ENCODE measurements around the gene KBTBD2. TPM values are rescaled to one million over a fixed set of nuclear protein-coding genes. Genes with fewer than 3 reads are reported as not detected.
"Not testable (repeated sequence)": the region's sequence is repeated elsewhere in the genome, so short reads cannot be mapped to it uniquely, and the experiment has no call there.

Gene KBTBD2
- total and polyA plus RNA-seq, 2 experiments from 2014 or later = 11.6 to 34.9 TPM

DNA sequence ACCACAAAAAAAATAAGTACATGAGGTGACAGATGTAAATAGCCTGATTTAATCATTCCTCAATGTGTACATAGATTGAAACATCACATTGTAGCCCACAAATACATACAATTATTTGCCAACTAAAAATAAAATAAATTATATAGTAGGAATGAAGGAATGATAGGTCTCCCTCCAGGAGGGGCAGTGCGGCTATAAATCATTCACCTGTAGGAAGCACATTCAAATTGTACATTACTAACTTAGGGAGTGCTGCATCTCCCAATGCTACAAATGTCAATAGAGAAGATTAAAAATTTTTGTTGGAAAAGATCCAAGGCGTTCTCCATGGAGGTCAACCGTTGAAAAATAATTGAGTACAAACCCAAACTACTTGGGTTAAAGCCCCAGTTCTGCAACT, 4.2 kb downstream of the KBTBD2 start (continued):
- no peak for TF ChIP-seq EZH2phosphoT487 (IDR thresholded peaks at IDR 0.05; ENCODE audit: unreplicated experiment)
- TF ChIP-seq POLR2AphosphoS5 (IDR thresholded peaks at IDR 0.05; ENCODE audit: low read depth) = no peak
- TF ChIP-seq, protein P1, sequence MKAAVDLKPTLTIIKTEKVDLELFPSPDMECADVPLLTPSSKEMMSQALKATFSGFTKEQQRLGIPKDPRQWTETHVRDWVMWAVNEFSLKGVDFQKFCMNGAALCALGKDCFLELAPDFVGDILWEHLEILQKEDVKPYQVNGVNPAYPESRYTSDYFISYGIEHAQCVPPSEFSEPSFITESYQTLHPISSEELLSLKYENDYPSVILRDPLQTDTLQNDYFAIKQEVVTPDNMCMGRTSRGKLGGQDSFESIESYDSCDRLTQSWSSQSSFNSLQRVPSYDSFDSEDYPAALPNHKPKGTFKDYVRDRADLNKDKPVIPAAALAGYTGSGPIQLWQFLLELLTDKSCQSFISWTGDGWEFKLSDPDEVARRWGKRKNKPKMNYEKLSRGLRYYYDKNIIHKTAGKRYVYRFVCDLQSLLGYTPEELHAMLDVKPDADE (IDR thresholded peaks at IDR 0.05) = no peak
- TF ChIP-seq JUNB (IDR thresholded peaks at IDR 0.05; ENCODE audit: unreplicated experiment) = no peak
- no peak for TF ChIP-seq NANOG (IDR thresholded peaks at IDR 0.05; ENCODE audit: borderline replicate concordance)
- no peak for TF ChIP-seq ZNF331 (CRISPR knock-in tag; IDR thresholded peaks at IDR 0.05; ENCODE audit: low read depth)
- TF ChIP-seq ZNF114 (CRISPR knock-in tag; IDR thresholded peaks at IDR 0.05) = no peak

DNA sequence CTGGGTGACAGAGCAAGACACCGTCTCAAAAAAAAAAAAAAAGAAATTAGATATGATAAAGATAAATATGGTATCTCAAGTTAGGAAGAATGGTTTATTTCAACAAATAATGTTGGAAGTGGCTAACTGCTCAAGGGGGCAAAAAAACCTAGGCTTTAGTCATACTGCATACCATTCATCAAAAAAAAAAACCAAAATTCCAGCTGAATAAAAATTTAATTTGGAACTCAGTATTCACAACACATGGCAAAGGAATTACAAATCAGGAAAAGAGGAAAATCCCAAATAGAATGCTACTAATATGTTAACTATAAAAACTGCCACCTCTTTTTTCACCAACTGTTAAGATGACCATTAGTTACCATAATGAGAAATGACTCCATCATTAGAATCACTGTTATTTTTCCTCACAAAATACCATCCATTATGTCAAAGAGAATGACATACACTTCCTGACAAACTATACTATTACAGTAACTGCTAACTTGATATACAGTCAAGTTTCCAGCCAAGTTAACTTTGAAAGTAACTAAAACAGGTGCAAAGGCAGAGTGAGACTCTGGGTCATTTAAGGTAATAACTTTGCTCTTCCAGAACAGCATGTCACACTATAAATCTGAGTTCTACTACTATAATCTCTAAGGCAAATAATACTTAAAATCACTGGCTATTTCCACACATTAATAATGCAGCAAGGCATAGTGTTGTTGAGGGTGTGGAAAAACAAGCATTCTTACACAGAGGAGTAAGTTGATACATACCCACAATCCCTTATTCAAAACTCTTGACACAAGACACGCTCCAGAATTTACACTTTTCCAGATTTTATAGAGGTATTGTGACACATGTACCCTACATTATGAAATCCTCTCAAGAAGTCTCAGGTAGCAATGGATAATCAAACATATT, 10.2 kb downstream of the KBTBD2 start:
- Mint-ChIP-seq H3K27ac (no peak overlapping the region), H3K36me3 (ENCODE audit: low read depth) (peaks cover 5% of the 10 kb centered on the region; the same call in 2 of the 3 replicates), H3K9me3 (no peaks in the 10 kb centered on the region), H3K4me1 (peaks cover 8% of the 10 kb centered on the region; the same call in 2 of the 3 replicates), H3K27me3 (ENCODE audit: insufficient read depth, low read depth, poor library complexity) (peaks cover 3% of the 10 kb centered on the region), H3K4me3 (no peak overlapping the region)
- no peak for TF ChIP-seq ZNF114 (CRISPR knock-in tag; IDR thresholded peaks at IDR 0.05)
- TF ChIP-seq, protein P2, sequence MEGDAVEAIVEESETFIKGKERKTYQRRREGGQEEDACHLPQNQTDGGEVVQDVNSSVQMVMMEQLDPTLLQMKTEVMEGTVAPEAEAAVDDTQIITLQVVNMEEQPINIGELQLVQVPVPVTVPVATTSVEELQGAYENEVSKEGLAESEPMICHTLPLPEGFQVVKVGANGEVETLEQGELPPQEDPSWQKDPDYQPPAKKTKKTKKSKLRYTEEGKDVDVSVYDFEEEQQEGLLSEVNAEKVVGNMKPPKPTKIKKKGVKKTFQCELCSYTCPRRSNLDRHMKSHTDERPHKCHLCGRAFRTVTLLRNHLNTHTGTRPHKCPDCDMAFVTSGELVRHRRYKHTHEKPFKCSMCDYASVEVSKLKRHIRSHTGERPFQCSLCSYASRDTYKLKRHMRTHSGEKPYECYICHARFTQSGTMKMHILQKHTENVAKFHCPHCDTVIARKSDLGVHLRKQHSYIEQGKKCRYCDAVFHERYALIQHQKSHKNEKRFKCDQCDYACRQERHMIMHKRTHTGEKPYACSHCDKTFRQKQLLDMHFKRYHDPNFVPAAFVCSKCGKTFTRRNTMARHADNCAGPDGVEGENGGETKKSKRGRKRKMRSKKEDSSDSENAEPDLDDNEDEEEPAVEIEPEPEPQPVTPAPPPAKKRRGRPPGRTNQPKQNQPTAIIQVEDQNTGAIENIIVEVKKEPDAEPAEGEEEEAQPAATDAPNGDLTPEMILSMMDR (conservative IDR thresholded peaks at IDR 0.05; ENCODE audit: low read depth in 2 of 2) = no peak
- H3K79me2 ChIP-seq (replicated peaks; ENCODE audit: insufficient read depth) = peaks cover 96% of the 10 kb centered on the region
- DNase-seq (ENCODE audit: low spot score) (no peak), ATAC-seq (no peak)
- no peaks in the 10 kb centered on the region for H3K4me1 ChIP-seq (ENCODE audit: insufficient read depth)
- H3F3A ChIP-seq (replicated peaks; ENCODE audit: low read depth) = no peaks in the 10 kb centered on the region
- no peaks in the 10 kb centered on the region for H3K27me3 ChIP-seq (ENCODE audit: insufficient read depth)
- H4K20me1 ChIP-seq (replicated peaks; ENCODE audit: insufficient read depth) = peaks cover 52% of the 10 kb centered on the region
- H3K36me3 ChIP-seq (ENCODE audit: insufficient read depth) = no peaks in the 10 kb centered on the region
- H3K4me2 ChIP-seq = no peak overlapping the region
- H3K9me2 ChIP-seq (ENCODE audit: insufficient read depth) = no peaks in the 10 kb centered on the region
- H3K27ac ChIP-seq (ENCODE audit: low read depth) = no peak overlapping the region
- no peak overlapping the region for H3K4me3 ChIP-seq
- no peak overlapping the region for H2AFZ ChIP-seq

DNA sequence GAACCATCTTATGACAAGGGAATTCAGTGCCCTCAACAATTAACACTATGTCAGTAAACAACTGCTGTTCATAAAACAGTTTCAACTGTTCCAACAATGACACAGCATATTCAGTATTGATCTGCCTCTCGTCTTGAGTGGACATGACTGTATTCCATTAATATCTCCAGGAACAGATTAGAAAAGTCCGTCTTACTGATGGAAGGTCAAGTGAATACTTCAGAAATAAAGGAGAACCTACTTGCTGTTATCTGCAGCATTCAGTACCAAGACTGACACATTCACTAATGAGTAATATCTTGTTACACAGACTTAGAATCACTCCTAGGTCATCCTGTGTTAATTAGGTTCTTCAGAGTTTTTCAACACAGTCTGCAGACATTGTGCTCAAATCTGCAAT, 12.1 kb downstream of the KBTBD2 start:
- H4K20me1 ChIP-seq (replicated peaks; ENCODE audit: insufficient read depth) = peaks cover 43% of the 10 kb centered on the region
- Mint-ChIP-seq H3K27ac (peak overlapping the region; percentile 25; the same call in 1 of the 2 replicates), H3K4me1 (peaks cover 12% of the 10 kb centered on the region), H3K4me3 (no peak overlapping the region), H3K36me3 (ENCODE audit: low read depth) (peaks cover 12% of the 10 kb centered on the region), H3K9me3 (no peaks in the 10 kb centered on the region), H3K27me3 (ENCODE audit: insufficient read depth, low read depth, poor library complexity) (peaks cover 3% of the 10 kb centered on the region)
- DNase-seq (ENCODE audit: low spot score) (no peak), ATAC-seq (no peak)
- no peak overlapping the region for H2AFZ ChIP-seq
- no peak overlapping the region for H3K4me3 ChIP-seq
- H3F3A ChIP-seq (replicated peaks; ENCODE audit: low read depth) = no peaks in the 10 kb centered on the region
- no peak overlapping the region for H3K4me2 ChIP-seq
- TF ChIP-seq EZH2phosphoT487 (IDR thresholded peaks at IDR 0.05; ENCODE audit: unreplicated experiment) (no peak), NANOG (IDR thresholded peaks at IDR 0.05; ENCODE audit: borderline replicate concordance) (no peak)
- H3K27me3 ChIP-seq (ENCODE audit: insufficient read depth) = no peaks in the 10 kb centered on the region
- no peaks in the 10 kb centered on the region; the same call in 1 of the 2 replicates for H3K36me3 ChIP-seq (ENCODE audit: insufficient read depth)
- peaks cover 88% of the 10 kb centered on the region for H3K79me2 ChIP-seq (replicated peaks; ENCODE audit: insufficient read depth)
- H3K4me1 ChIP-seq (ENCODE audit: insufficient read depth) = no peaks in the 10 kb centered on the region
- no peaks in the 10 kb centered on the region for H3K9me2 ChIP-seq (ENCODE audit: insufficient read depth)
- H3K27ac ChIP-seq (ENCODE audit: low read depth) = no peak overlapping the region

DNA sequence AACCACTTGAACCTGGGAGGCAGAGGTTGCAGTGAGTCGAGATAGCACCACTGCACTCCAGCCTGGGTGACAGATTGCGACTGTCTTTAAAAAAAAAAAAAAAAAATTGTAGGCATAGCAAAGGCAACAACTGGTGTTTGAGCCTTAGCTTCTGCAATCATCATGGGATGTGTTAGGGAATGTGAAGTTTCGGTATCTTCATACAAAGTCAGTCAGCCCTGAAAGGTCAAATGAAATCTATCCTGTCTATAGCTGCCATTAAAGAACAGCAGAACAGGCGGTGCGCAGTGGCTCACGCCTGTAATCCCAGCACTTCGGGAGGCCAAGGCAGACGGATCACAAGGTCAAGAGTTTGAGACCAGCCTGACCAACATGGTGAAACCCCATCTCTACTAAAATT, 13.5 kb downstream of the KBTBD2 start:
- H3K27me3 Mint-ChIP-seq (ENCODE audit: insufficient read depth, low read depth, poor library complexity); H3K36me3 ChIP-seq (ENCODE audit: insufficient read depth); H3K27me3 ChIP-seq (ENCODE audit: insufficient read depth); DNase-seq (ENCODE audit: low spot score); H3K4me3 ChIP-seq; H3K4me3 Mint-ChIP-seq; H2AFZ ChIP-seq; ATAC-seq; H3K27ac ChIP-seq (ENCODE audit: low read depth); H3K27ac Mint-ChIP-seq; H3K9me3 Mint-ChIP-seq; H3F3A ChIP-seq (replicated peaks; ENCODE audit: low read depth); H3K4me2 ChIP-seq; H3K4me1 ChIP-seq (ENCODE audit: insufficient read depth); H3K9me2 ChIP-seq (ENCODE audit: insufficient read depth): not testable (repeated sequence)
- Histone ChIP-seq H3K79me2 (replicated peaks; ENCODE audit: insufficient read depth) (peaks cover 74% of the 10 kb centered on the region), H4K20me1 (replicated peaks; ENCODE audit: insufficient read depth) (peaks cover 35% of the 10 kb centered on the region)
- peaks cover 12% of the 10 kb centered on the region for H3K4me1 Mint-ChIP-seq
- H3K36me3 Mint-ChIP-seq (ENCODE audit: low read depth) = peaks cover 22% of the 10 kb centered on the region
